IMR-90 (cell line): ENCODE data around the gene COX5B. TPM values are rescaled to one million over a fixed set of nuclear protein-coding genes. Genes with fewer than 3 reads are reported as not detected.

Experiments used
- ATAC-seq: fragments of 200-7000 bp; cut with Tn5 transposase; 2 replicates; pipeline ENCODE4 v1.9.1; 2020; ENCODE audit warnings: low read depth, mild to moderate bottlenecking, moderate library complexity
- BruUV-seq: library from RNA; stranded (reverse); fragments of 400-500 nt; replicated peaks from 2 replicates; lab custom pipeline; 2021; lab: Mats Ljungman, UMichigan
- CTCF ChIA-PET: fragments of 300-600 bp; formaldehyde crosslinking; extraction: SDS; loops from one replicate; lab custom pipeline; 2021; ENCODE audit warnings: antibody characterized with exemption; lab: Yijun Ruan, JAX
- POLR2A ChIA-PET: fragments of 300-600 bp; sonication (Branson Sonifier 250); formaldehyde crosslinking; loops from one replicate; lab custom pipeline; 2022; ENCODE audit warnings: antibody characterized with exemption; ENCODE audit not compliant: unreplicated experiment; lab: Charles Lee
- DNase-seq: peaks from one replicate; pipeline ENCODE4 v3.0.0; 2013
- H2AFZ ChIP-seq: replicated peaks from 2 replicates; pipeline ENCODE3; 2013; ENCODE audit warnings: low read length, mild to moderate bottlenecking; ENCODE audit not compliant: poor library complexity
- H2AK5ac ChIP-seq: 2 replicates; pipeline ENCODE4 v1.6.1; 2013; ENCODE audit warnings: low read depth, low read length, inconsistent platforms
- H2AK9ac ChIP-seq: replicated peaks from 2 replicates; pipeline ENCODE3; 2013; ENCODE audit warnings: mild to moderate bottlenecking, low read depth, low read length, moderate library complexity; ENCODE audit not compliant: poor library complexity
- H2BK120ac ChIP-seq: 2 replicates; pipeline ENCODE4 v1.6.1; 2013; ENCODE audit warnings: low read depth, low read length, inconsistent platforms
- H2BK15ac ChIP-seq: 3 replicates; pipeline ENCODE4 v1.6.1; 2013; ENCODE audit warnings: low read depth, low read length, inconsistent platforms
- H2BK20ac ChIP-seq: 2 replicates; pipeline ENCODE4 v1.6.1; 2013; ENCODE audit warnings: low read depth, mild to moderate bottlenecking, inconsistent platforms, low read length, moderate library complexity
- H2BK5ac ChIP-seq: 2 replicates; pipeline ENCODE4 v1.6.1; 2013; ENCODE audit warnings: mild to moderate bottlenecking, low read depth, low read length, inconsistent platforms; ENCODE audit not compliant: poor library complexity, severe bottlenecking
- H3K14ac ChIP-seq: replicated peaks from 2 replicates; pipeline ENCODE4 v1.6.1; 2013; ENCODE audit warnings: low read depth, low read length, inconsistent platforms
- H3K18ac ChIP-seq: 2 replicates; pipeline ENCODE4 v1.6.1; 2013; ENCODE audit warnings: low read depth, low read length, control low read depth
- H3K23ac ChIP-seq: 2 replicates; pipeline ENCODE4 v1.6.1; 2013; ENCODE audit warnings: low read depth, low read length, inconsistent platforms
- H3K27ac ChIP-seq: 2 replicates; pipeline ENCODE4 v1.5.1; 2013; ENCODE audit warnings: mild to moderate bottlenecking, control low read depth, low read length; ENCODE audit not compliant: insufficient read depth
- H3K27me3 ChIP-seq: 2 replicates; pipeline ENCODE4 v1.6.1; 2013; ENCODE audit warnings: low read length; ENCODE audit not compliant: control insufficient read depth, insufficient read depth
- H3K36me3 ChIP-seq: 2 replicates; pipeline ENCODE4 v1.6.1; 2013; ENCODE audit warnings: low read length, mixed read lengths; ENCODE audit not compliant: control insufficient read depth, insufficient read depth
- H3K4ac ChIP-seq: 2 replicates; pipeline ENCODE4 v1.6.1; 2013; ENCODE audit warnings: low read depth, low read length, inconsistent platforms
- H3K4me1 ChIP-seq: 2 replicates; pipeline ENCODE4 v1.6.1; 2013; ENCODE audit warnings: low read length, mixed read lengths; ENCODE audit not compliant: control insufficient read depth, insufficient read depth
- H3K4me2 ChIP-seq: 2 replicates; pipeline ENCODE4 v1.6.1; 2013; ENCODE audit warnings: low read depth, mild to moderate bottlenecking, control low read depth, low read length, moderate library complexity
- H3K4me3 ChIP-seq: 2 replicates; pipeline ENCODE4 v1.5.1; 2013; ENCODE audit warnings: low read depth, mild to moderate bottlenecking, control low read depth, low read length, moderate library complexity; ENCODE audit not compliant: insufficient read depth
- H3K56ac ChIP-seq: 2 replicates; pipeline ENCODE4 v1.6.1; 2013; ENCODE audit warnings: low read length, inconsistent platforms; ENCODE audit not compliant: insufficient read depth; ENCODE audit errors: extremely low read depth
- H3K79me1 ChIP-seq, 2 experiments: 2 replicates each; pipeline ENCODE4 v1.6.1; 2013; ENCODE audit warnings: low read length in 2 of 2, inconsistent platforms in 1 of 2, low read depth in 1 of 2
- H3K9ac ChIP-seq: 2 replicates; pipeline ENCODE4 v1.6.1; 2013; ENCODE audit warnings: low read depth, low read length, control low read depth
- H3K9me1 ChIP-seq: 2 replicates; pipeline ENCODE4 v1.6.1; 2013; ENCODE audit warnings: low read length, inconsistent platforms; ENCODE audit not compliant: insufficient read depth
- H3K9me3 ChIP-seq: 2 replicates; pipeline ENCODE4 v1.6.1; 2013; ENCODE audit warnings: low read length; ENCODE audit not compliant: control insufficient read depth, insufficient read depth
- H4K20me1 ChIP-seq: 2 replicates; pipeline ENCODE4 v1.6.1; 2013; ENCODE audit warnings: low read length, inconsistent platforms; ENCODE audit not compliant: insufficient read depth
- H4K5ac ChIP-seq: 2 replicates; pipeline ENCODE4 v1.6.1; 2013; ENCODE audit warnings: mild to moderate bottlenecking, low read depth, low read length, control low read depth
- H4K8ac ChIP-seq, 2 experiments: 2 replicates each; pipeline ENCODE4 v1.6.1; 2013; ENCODE audit warnings: low read depth in 2 of 2, low read length in 2 of 2, control low read depth in 1 of 2, inconsistent platforms in 1 of 2
- H4K91ac ChIP-seq: 2 replicates; pipeline ENCODE4 v1.6.1; 2013; ENCODE audit warnings: low read depth, low read length, inconsistent platforms; ENCODE audit not compliant: insufficient read depth
- BHLHE40 ChIP-seq: fragments of 150-350 bp; IDR thresholded peaks from 2 replicates; pipeline ENCODE4 v1.6.1; 2016; ENCODE audit warnings: mild to moderate bottlenecking, low read depth, low read length
- CEBPB ChIP-seq: IDR thresholded peaks from 2 replicates; pipeline ENCODE4 v1.6.1; 2012; ENCODE audit warnings: low read depth, low read length, improper control_type of control experiment
- CHD1 ChIP-seq: IDR thresholded peaks from 2 replicates; pipeline ENCODE4 v1.6.1; 2012; ENCODE audit warnings: low read depth, low read length, improper control_type of control experiment
- FOS ChIP-seq: fragments of 150-350 bp; IDR thresholded peaks from 2 replicates; pipeline ENCODE4 v1.6.1; 2016; ENCODE audit warnings: low read depth, low read length
- MAFK ChIP-seq: IDR thresholded peaks from 2 replicates; pipeline ENCODE4 v1.6.1; 2012; ENCODE audit warnings: low read depth, low read length, improper control_type of control experiment
- MAZ ChIP-seq: IDR thresholded peaks from 2 replicates; pipeline ENCODE4 v1.6.1; 2012; ENCODE audit warnings: low read depth, mild to moderate bottlenecking, low read length, improper control_type of control experiment, moderate library complexity, borderline replicate concordance
- MXI1 ChIP-seq: IDR thresholded peaks from 2 replicates; pipeline ENCODE4 v1.6.1; 2012; ENCODE audit warnings: low read depth, mild to moderate bottlenecking, low read length, moderate library complexity, borderline replicate concordance
- NFE2L2 ChIP-seq: fragments of 150-350 bp; IDR thresholded peaks from 2 replicates; pipeline ENCODE4 v1.6.1; 2016; ENCODE audit warnings: low read depth, mild to moderate bottlenecking, low read length
- POLR2A ChIP-seq: IDR thresholded peaks from 2 replicates; pipeline ENCODE4 v1.6.1; 2012; ENCODE audit warnings: mild to moderate bottlenecking, low read depth, low read length
- RAD21 ChIP-seq: IDR thresholded peaks from 2 replicates; pipeline ENCODE4 v1.6.1; 2012; ENCODE audit warnings: low read length, improper control_type of control experiment
- RCOR1 ChIP-seq: IDR thresholded peaks from 2 replicates; pipeline ENCODE4 v1.6.1; 2012; ENCODE audit warnings: mild to moderate bottlenecking, low read length, improper control_type of control experiment; ENCODE audit not compliant: insufficient replicate concordance
- RFX5 ChIP-seq: IDR thresholded peaks from 2 replicates; pipeline ENCODE4 v1.8.0; 2012; ENCODE audit warnings: low read depth, mild to moderate bottlenecking, low read length, moderate library complexity
- SMC3 ChIP-seq: fragments of 150-350 bp; IDR thresholded peaks from 2 replicates; pipeline ENCODE4 v1.6.1; 2016; ENCODE audit warnings: low read depth, mild to moderate bottlenecking, antibody characterized with exemption, low read length, moderate library complexity
- WGBS, 2 experiments: methylation state at CpG; one replicate each; pipeline versions ENCODE4 v1.1.5 to v1.1.7; 2013; ENCODE audit warnings: missing lambda C conversion rate in 2 of 2; ENCODE audit not compliant: insufficient read length in 1 of 2; ENCODE audit errors: extremely low coverage in 2 of 2; 5-methylcytosine and 5-hydroxymethylcytosine counted together
- dilution Hi-C: fragments of 300-500 bp; cut with HindIII; formaldehyde crosslinking; loops from one replicate; pipeline ENCODE4 v1.14.3; 2018; ENCODE audit warnings: low sequenced_read_pairs; ENCODE audit not compliant: unreplicated experiment
- in situ Hi-C: fragments of 300-500 bp; cut with MboI; formaldehyde crosslinking; loops from 3 replicates; pipeline ENCODE4 v1.14.3; 2019; ENCODE audit warnings: low sequenced_read_pairs, inconsistent platforms, mixed read lengths
- intact Hi-C: fragments of 100-400 bp; cut with micrococcal nuclease; formaldehyde crosslinking; loops from 2 replicates; pipeline ENCODE4 v1.10.0; 2022
- polyA plus RNA-seq, 3 experiments: library from polyadenylated mRNA; depleted of rRNA; stranded (reverse); fragments of >200 nt; gene quantifications; 2 replicates each; pipeline ENCODE4 v1.2.3, GENCODE V29; 2012; ENCODE audit warnings: low replicate concordance in 1 of 3
- total RNA-seq: library from RNA; depleted of rRNA; stranded (reverse); fragments of >200 nt; gene quantifications from 2 replicates; pipeline ENCODE4 v1.2.3, GENCODE V29; 2012
- TF ChIP-seq, protein P1 (sequence below): conservative IDR thresholded peaks from 2 replicates; pipeline ENCODE4 v1.5.1; 2012; ENCODE audit warnings: mild to moderate bottlenecking, low read depth, low read length, improper control_type of control experiment
- TF ChIP-seq, protein P2 (sequence below): fragments of 150-350 bp; IDR thresholded peaks from 2 replicates; pipeline ENCODE4 v1.6.1; 2017; ENCODE audit warnings: mild to moderate bottlenecking, antibody characterized with exemption, low read length, low read depth

Gene COX5B
- total and polyA plus RNA-seq, 2 of the 4 experiments (the other 2 are of a cell fraction): 140 to 272 TPM

DNA sequence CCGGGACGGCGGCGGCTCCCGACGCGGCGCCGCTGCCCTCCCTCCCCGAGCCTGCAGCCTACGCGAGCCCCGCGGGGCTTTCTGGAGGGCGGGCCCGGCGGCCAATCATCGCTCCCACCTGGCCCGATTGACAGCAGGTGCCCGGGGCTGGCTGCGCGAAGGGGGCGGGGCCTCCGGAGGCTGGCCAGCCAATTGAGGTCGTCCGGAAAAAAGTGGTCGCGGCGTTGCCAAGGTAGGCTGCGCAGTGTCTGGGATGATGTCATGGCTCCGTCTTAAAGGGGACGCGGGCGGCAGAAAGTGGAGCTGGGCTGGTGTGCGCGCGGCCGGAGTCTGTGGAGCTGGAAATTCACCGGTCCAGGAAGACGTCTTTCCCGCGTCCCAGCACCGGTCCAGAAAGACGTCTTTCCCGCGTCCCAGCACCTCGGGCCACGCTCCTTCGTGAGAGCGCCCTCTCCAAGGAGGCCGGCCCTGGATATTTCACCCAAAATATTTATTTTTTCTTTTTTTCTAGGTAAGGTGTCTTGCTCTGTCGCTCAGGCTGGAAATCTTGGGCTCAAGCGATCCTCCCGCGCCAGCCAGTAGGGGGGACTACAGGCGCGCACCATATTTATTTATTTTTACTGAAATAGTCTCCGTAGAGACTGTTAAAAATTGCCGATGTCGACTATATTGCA is 18.2 kb downstream of the COX5B start, which contains the start of gene ACTR1B:
TSS of gene ACTR1B (minus strand) at position 83 of the 674 bp plus-strand sequence. CDS start 154 bp downstream, outside the sequence.
- intact Hi-C loops: loop anchor here (1.0 kb wide), 2 partner anchors 33 to 74 kb away; no protein-coding TSS in a partner anchor
- in situ Hi-C loops: loop anchor here (25.0 kb wide), 1 partner anchor 1602 kb away; no protein-coding TSS in a partner anchor

More for the DNA sequence above, 18.2 kb downstream of the COX5B start, which contains the start of gene ACTR1B:
- H2AFZ ChIP-seq: peak within 1 kb of the TSS; percentile 98
- whole genome bisulfite sequencing, 2 experiments: 2% methylated on average over 18 of the region's 60 CpGs; no CpG with 5 or more reads in 1 of the 2 experiments
- peaks cover 12 to 40% of the 10 kb centered on the region in 2 experiments; a peak in 3 of 4 replicates for H3K79me1 ChIP-seq
- peaks cover 5% of the 10 kb centered on the region; the same call in 1 of the 2 replicates for H3K36me3 ChIP-seq
- peak within 1 kb of the TSS; percentile 96 for H3K23ac ChIP-seq
- H2BK20ac ChIP-seq: peak within 1 kb of the TSS; percentile 83
- TF ChIP-seq RAD21: peak; percentile 40
- peak; percentile 47; the same call in 1 of the 2 replicates for TF ChIP-seq MAFK
- peak; percentile 53 for TF ChIP-seq POLR2A
- no peak for TF ChIP-seq CHD1
- no peak for TF ChIP-seq MAZ
- TF ChIP-seq, protein P1, sequence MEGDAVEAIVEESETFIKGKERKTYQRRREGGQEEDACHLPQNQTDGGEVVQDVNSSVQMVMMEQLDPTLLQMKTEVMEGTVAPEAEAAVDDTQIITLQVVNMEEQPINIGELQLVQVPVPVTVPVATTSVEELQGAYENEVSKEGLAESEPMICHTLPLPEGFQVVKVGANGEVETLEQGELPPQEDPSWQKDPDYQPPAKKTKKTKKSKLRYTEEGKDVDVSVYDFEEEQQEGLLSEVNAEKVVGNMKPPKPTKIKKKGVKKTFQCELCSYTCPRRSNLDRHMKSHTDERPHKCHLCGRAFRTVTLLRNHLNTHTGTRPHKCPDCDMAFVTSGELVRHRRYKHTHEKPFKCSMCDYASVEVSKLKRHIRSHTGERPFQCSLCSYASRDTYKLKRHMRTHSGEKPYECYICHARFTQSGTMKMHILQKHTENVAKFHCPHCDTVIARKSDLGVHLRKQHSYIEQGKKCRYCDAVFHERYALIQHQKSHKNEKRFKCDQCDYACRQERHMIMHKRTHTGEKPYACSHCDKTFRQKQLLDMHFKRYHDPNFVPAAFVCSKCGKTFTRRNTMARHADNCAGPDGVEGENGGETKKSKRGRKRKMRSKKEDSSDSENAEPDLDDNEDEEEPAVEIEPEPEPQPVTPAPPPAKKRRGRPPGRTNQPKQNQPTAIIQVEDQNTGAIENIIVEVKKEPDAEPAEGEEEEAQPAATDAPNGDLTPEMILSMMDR: peak; percentile 65
- TF ChIP-seq BHLHE40: no peak
- peak; percentile 38; the same call in 1 of the 2 replicates for TF ChIP-seq MXI1
- TF ChIP-seq, protein P2, sequence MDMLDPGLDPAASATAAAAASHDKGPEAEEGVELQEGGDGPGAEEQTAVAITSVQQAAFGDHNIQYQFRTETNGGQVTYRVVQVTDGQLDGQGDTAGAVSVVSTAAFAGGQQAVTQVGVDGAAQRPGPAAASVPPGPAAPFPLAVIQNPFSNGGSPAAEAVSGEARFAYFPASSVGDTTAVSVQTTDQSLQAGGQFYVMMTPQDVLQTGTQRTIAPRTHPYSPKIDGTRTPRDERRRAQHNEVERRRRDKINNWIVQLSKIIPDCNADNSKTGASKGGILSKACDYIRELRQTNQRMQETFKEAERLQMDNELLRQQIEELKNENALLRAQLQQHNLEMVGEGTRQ: no peak
- peak; percentile 21; the same call in 1 of the 2 replicates for TF ChIP-seq FOS
- 0 out of 2 replicates have a peak, but pooled peaks have one; percentile 27 for TF ChIP-seq CEBPB
- peak; percentile 89 for TF ChIP-seq RFX5
- no peak for TF ChIP-seq RCOR1
- TF ChIP-seq SMC3: peak; percentile 36; the same call in 1 of the 2 replicates
- TF ChIP-seq NFE2L2: no peak
- POLR2A ChIA-PET: interaction anchor here (2.8 kb wide), 1 partner anchor 18 kb away, joined by 15 read pairs; the partner anchor contains the start of gene COX5B
- peak within 1 kb of the TSS; percentile 56 to 78 for H4K8ac ChIP-seq
- H2AK5ac ChIP-seq: peak within 1 kb of the TSS; percentile 69
- no TSS peak for BruUV-seq
- H2AK9ac ChIP-seq: peak within 1 kb of the TSS; percentile 97
- CTCF ChIA-PET: interaction anchor here (0.6 to 1.5 kb wide), 4 partner anchors 11 to 62 kb away, joined by 3 to 5 read pairs (median 4); no protein-coding TSS in a partner anchor
- DNase-seq (peak; percentile 98), ATAC-seq (peak; percentile 89)
- peak within 1 kb of the TSS; percentile 98 for H3K14ac ChIP-seq
- H4K91ac ChIP-seq: peak within 1 kb of the TSS; percentile 94
- H3K9ac ChIP-seq: peak within 1 kb of the TSS; percentile 77
- no peaks in the 10 kb centered on the region for H3K9me3 ChIP-seq
- H3K27ac ChIP-seq: peak within 1 kb of the TSS; percentile 95
- H3K18ac ChIP-seq: peak within 1 kb of the TSS; percentile 87
- H4K20me1 ChIP-seq: 0 out of 2 replicates have a peak, but pooled peaks cover 8% of the 10 kb centered on the region
- H3K56ac ChIP-seq: peak within 1 kb of the TSS; percentile 79
- peak within 1 kb of the TSS; percentile 90 for H3K4ac ChIP-seq
- H4K5ac ChIP-seq: peak within 1 kb of the TSS; percentile 72
- peak within 1 kb of the TSS; percentile 96 for H3K4me2 ChIP-seq
- H3K27me3 ChIP-seq: no peaks in the 10 kb centered on the region
- dilution Hi-C loops: no loop called here
- H3K4me3 ChIP-seq: peak within 1 kb of the TSS; percentile 57
- H2BK15ac ChIP-seq: peak within 1 kb of the TSS; percentile 37; the same call in 1 of the 3 replicates
- peaks cover 9% of the 10 kb centered on the region for H3K9me1 ChIP-seq
- H3K4me1 ChIP-seq: peaks cover 9% of the 10 kb centered on the region
- H2BK120ac ChIP-seq: peak within 1 kb of the TSS; percentile 76
- peak within 1 kb of the TSS; percentile 91 for H2BK5ac ChIP-seq
